ENCODE data around the gene RASEF.

Gene RASEF

DNA sequence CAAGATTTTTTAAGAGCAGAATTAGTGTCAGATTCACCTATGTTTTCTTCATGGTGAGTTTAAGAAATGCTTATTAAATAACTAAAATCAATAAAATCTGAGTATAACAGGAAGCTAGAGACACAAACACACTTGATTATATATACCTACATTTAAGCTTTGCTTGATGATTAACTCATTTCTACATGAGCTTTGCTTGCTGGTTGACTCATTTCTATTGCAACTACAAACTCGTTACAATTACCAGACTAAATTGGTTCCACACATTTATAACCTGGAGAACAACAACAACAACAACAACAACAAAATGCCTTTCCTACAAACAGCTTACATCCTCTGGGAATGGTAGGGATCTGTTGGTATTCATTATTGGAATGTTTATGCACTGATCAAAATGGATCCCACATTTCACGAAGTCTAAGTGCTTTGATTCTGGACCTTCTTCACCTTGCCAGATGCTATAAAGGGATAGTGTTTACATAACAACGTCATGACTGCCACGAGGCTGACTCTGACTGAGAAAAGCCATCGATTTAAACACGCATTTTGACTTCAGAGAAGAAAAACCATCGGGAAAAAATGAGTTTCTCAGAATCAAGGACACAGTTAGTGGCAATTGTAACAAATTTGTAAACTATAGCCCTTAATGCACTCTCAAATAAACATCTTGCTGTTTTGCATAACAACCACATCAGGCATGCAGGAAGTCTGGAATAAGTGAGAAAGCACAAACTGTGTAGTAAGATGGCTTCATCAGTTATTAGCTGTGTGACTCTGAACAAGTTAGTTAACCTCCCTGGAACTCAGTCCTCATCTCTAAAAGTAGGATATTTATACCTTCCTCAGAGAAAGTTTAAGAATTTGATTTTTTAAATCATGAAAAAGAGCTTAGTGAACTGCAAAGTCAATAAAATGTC, 49.8 kb downstream of the RASEF start:
- peak; percentile 83 for FAIRE-seq

DNA sequence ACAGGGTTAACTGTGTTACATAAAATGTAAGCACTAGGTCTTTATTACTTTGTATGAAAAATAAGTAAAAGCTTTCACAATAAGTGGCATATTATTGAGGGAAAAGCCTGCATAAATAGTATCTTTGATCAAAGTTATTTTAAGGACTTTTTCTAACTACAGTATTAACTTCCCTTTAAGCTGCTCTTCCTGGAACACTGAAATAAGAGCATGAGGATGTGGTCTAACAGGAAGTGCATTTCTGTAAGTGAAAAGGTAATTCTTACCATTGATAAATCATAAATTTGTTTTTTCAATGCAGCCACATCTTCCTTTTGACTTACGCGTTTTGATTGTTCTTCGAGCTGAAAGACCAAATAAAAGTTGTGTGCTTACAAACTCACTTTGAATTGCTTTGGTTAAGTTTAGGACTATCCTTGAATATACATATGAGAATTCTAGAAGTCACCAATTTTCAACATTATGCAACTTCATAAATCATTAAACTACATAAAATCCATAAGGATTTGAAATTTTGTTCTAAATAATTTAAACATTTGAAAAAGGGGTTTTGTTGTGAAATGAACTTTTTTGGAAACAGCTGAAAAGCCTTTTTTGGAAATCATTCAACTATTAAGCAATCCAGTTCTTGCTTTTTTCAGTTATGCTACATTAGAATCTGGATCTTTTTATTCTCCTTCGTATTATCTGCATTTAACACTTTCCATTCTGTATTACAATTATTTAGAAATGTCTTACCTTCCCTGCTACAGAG, 50.6 kb downstream of the RASEF start:
- FAIRE-seq = peak; percentile 26

DNA sequence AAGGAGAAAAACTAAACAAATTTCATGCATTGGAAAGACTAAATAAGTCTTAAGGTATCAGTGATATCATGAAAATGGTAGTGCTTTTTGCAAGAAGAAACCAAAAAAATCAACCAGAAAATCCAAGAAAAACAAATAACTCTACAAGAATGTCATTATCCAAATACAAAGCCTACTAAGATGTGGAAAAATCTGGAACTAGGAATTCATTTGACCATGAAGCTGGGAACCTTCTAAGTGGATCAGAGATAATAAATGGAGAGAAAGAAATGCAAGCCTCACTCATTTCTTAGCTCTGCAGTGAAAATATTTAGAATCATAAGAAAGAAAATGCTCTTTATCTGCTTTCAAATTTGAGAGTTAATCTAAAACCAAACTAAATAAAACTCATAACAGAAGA, 51.3 kb downstream of the RASEF start:
- FAIRE-seq = no peak

DNA sequence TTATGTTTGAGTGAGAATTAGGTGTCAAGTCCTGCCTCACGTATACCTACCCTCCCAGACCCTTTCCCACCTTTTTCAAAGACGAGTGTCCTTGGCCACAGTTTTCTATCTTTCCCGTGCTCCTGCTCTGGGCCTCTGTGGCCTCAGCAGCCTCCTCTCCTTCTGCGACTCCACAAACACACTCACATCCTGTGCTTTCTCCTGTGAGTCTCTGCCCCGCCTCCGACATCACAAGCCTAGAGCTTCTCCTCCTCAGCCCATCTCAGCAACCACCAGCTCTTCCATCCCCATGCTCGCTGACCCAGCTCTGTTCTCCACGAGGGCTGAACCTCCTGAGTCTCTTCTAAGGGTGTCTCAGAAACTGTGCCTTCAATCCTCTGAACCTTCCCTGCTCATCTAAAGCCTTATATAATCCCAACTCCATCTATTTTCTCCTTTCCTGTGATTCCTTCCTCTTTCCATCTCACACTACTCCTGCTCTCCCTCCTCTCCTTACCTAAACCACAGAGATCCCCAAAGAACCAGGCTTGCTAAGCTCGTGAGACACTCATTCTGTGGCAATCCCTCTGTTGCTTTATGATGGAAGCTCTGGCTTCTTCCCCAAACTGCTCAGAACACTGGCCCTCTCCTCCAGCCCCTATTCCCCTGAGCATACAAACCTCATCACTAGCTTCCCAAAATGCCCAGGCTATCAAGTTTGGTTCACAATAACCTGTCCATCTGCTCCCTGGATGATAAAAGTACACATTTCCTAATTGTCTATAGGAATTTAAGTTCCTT, 55.2 kb downstream of the RASEF start:
- no peak for FAIRE-seq

DNA sequence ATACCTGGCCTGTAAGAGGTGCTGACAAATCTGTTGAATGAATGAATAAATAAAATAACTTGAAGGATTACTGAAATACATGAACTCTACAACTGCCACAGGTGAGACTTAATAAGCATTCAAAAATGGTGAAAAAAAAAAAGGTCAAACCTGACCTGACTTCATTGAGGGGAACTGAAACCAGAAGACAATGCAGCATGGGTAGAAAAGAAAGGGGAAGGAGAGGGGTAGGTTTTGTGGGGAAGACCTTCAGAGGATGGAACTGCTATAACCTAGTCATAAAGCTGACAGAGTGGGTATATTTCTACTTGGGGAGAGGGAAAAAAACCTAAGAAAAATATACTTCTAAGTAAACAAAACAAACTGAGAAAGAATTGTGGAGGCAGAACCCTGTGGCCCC, 56.6 kb downstream of the RASEF start:
- no peak for FAIRE-seq

DNA sequence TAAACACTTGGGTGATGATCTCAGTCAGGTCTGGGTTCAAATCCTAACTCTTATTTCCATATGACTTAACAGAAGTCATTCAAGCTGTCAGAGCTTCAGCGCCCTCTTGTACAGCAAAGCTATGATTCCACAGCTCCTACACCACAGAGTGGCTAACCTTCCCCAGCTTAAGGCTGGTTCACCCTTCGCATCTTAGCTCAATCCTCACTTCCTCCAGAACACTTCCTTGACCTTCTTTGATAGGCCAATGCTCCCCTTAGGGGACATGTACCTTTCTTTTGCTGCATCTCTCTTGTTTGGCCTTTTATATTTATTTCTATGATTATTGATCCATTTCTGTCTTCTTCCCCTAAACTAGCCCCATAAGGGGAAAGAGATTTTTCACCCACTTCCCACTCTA, 57.0 kb downstream of the RASEF start:
- FAIRE-seq = no peak

DNA sequence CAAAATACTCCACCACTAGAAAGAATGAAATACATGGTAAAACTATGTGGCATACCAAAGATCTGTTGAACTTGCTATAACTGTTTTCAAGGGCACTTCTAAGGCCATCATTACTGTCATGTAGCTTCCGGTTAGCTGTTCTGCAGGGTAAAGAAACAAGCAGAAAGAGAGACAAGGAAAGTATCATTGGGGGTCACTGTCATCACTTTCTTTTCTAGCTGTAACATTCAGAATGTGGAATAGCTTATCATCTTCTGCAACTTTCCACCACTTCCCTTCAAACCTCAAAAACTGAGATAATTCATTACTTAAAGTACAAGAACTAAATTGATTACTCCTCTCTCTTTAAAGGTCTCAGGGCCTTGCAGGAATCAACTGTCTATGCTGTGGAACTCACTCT, 57.6 kb downstream of the RASEF start:
- no peak for FAIRE-seq

DNA sequence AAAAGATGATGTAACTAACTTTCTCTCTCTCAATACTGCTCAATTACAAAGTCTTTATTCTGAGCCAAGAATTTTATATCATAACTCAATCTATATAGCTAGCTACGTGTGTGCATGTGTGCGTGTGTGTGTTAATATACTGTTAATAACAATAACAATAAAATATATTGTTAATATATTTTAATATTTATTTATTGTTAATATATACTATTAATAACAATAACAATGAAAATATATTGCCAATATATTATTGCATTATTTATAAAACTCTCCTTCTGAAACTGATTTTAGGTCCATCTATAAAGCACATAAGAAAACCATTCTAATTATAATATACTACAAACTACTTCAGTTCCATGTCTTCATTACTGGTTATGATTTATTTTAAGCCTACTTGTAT, 60.6 kb downstream of the RASEF start:
- no peak for FAIRE-seq

DNA sequence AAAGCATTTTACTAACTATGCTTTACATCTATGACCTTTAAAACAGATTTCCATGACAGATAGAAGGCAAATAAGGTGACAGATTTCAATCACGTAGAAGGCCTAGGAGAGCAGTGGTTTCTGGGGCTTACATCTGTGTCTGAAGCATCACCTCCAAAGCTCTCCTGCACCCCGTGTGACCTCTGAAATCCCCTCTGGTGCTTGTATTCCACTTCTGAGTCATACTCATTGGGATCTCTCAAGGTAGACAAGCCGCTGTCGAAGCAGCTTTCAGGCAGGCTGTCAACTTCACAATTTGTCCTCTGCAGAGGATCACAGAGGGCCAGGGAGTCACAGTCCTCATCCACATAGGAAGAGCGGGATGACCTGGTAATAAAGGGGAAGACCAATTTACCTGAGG, 62.2 kb downstream of the RASEF start:
- no peak for FAIRE-seq

DNA sequence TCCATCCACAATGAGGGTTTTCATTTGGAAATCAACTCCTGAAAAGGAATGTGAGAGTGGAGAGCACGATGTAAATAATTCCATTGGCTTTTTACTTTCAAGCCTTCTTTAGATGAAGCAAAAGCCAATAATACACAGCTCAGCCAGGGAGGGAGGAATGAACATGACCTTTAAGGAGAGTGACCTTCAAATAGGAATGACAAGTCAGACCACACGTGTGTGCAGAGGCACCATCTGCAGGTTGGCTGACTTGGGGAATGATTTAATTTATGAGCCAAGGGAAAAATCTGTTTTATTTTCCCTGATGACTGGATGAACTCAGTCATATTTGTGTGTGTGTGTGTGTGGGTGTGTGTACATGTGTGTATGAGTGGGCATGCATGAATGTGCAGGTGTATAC, 64.5 kb downstream of the RASEF start:
- no peak for FAIRE-seq

DNA sequence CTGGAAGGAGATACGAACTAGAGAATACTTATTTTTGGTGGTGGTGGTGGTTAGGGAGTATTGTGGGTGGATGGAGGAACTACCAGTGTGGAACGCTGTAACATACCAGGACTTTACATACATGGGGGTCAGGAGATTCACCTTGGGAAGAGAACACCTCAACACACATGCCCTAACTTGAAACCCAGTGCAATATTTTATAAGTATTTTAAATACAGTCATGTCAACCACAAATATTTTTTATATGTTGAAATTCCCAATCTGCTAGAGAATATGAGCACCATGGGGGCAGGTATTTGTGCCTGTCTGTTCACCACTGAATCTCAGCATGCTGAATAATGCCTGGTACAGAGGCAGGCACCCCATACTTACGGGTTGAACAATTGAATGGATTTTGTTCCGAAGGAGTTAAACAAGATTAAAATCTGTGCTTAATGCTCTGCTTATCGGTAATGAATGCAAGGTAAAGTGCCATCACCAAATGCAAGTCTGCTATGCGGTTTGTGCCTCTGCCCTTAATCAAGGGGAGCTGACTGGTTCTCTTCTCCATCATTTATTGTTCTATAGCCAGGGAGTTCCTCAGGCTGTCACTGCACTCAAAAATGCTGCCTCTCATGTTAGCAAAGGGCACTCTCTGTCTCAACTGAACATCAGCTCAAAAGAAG, 65.3 kb downstream of the RASEF start:
- FAIRE-seq = no peak

DNA sequence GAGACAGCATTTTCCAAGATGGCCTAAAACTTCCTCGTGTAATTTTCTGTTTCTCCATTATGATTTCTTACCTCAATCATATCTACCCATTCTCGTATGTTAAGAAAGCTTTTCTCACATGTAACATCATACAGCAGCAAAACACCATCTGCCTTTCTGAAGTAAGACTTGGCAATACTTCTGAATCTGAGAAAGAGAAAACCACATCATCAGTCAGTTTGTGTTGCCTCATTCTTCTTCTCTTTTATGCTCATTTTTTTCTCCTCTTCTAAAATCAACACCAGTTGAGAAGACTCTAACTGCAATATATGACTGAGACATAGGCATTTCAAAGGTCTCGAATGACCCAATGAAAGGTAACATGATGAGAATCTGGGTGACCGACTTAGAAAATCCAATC, 66.0 kb downstream of the RASEF start:
- no peak for FAIRE-seq

DNA sequence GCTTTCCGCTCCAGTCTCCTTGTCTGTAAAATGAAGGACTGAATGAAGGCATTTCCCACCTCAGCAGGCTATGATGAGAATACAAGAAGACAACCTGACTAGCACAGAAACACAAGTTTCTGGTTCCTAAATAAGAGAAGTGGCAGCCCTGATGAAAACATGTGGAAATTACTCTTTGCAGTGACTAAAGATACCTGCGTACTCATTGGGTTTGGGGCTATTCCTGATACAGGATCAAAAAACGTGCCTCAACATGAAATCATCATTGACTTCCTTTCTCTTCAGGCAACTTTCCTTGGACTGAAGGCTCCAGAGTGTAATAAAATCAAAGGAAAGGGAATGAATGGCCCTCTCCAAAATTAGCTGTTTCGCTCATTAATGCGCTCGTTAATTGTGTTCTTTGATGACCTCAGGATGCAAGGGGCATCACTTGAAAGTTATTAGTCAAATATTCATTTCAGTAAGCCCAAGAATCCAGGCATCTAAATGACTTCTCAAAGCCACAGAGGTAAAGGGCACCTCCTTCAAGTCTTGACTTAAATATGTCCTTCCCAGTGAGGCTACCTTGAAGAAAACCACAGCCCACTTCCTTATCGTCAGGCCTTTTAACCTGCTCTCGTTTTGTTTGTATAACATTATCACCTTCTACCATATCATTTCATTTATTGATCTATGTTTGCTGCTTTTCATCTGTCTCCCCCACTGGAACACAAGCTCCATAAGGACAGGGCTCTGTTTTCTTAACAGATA, 68.9 kb downstream of the RASEF start:
- FAIRE-seq = no peak

DNA sequence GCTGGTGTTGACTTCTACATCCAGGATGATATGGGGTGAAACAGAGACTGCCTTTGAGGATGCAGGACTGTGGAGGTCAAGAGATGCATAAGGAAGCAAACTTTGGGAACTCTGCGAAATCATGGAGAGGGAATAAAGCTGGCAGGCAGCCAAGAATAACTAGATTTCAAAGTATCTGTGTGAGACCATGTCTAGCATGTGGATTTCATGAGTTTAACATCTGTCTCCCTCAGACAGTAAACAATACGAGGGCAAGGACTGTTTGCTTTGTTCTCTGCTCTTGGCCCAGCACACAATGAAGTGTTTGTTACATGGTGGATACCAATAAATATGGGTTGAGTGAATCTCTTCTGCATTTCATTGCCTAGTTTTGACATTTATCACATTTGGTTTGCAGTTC, 71.3 kb downstream of the RASEF start:
- peak; percentile 93 for FAIRE-seq

DNA sequence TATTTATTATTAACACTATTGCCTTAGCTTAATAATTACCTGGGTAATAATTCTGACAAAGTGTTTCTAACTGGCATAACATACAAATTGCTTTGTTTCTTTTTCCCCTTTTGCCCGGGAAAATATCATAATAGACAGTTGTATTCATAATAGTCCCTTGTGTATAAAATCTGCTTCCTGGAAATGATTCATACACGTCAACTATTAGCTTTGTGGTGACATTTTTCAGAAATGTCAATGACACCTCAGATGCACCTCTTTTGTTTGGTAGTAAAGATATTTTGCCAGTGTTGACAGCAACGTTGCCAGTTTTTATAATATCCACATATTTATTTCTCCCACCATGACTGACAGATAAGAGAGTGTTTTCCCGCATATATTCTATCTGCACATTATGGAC, 73.0 kb downstream of the RASEF start:
- no peak for FAIRE-seq

DNA sequence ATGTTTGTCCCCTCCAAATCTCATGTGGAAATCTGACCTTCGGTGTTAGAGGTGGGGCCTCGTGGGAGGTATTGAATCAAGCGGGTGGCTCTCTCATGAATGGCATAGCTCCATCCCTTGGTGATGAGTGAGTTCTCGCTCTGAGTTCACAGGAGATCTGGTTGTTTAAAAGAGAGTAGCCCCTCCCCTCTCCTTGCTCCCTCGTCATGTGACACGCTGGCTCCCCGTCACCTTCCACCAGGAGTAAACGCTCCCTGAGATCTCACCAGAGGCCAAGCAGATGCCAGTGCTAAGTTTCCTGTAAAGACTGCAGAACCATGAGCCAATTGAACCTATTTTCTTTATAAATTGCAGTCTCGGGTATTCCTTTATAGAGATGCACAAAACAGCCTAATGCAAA, 74.5 kb downstream of the RASEF start:
- FAIRE-seq = no peak

DNA sequence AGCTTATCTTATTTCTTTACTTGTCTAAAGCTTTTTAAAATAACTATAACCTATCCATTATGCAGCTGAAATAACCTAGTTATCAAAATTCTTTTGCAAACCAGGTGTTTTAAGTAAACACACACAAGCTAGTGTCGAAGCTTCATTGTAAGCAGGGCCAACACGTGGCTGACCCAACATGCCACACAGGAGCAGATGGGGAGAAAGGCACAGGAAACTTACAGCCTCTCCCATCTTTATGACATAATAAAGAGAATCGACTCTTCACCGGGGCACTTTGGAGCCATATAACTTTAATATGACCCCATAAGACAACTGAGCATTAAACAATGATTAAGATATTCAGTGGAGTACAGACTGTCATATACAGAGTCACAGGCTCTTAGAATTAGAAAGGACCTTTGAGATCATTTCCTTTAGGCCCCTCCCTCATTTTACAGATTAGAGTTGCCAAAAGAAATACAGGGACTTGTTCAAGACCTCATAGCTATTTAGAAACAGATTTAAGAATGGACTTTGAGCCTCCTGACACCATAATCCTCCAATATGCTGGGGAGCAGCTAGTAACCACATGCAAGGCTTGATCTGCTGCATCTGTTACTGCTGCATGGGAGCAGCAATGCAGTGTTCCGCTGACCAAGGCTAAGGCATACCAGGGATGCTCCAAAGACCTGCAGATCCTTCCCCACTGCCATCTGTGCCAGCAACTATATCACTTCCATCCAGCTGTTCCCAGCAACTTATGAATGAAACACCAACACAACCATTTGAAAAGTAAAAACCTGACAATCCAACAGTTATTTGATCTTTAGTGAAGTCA, 75.4 kb downstream of the RASEF start:
- no peak for FAIRE-seq

DNA sequence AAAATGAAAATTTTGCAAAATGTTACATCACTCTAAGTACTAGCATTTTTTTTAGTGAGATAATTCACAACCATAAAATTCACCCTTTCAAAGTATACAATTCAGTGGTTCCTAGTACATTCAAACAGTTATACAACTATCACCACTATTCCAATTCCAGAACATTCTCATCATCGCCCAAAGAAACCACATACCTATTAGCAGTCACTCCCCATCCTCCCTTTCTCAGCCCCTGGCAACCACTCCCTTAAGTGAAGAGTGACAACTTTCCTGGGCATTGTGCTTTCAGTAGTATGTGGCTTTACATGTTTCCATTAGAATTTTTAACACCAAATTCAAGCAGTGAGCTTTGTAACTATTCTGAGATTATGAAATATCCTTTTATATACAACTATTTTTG, 81.4 kb downstream of the RASEF start:
- FAIRE-seq = no peak

DNA sequence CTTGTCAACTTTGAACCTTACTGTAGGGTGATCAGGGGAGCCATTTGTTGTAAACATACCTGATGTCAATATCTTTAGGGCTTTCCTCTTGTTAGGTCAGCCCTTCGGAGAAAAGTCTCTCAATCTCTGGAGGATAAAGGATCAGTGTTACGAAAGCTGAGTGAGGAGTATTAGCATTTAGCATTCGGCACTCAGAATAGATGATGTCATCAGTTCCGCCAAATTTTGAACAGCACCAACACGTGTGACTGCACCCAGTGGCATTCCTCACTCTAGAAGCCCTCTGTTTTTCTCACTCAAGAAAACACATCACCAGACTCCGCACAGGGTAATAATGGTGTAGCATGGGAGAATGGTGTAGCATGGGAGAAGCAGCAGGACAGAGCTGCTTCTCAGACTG, 87.8 kb downstream of the RASEF start:
- no peak for FAIRE-seq

DNA sequence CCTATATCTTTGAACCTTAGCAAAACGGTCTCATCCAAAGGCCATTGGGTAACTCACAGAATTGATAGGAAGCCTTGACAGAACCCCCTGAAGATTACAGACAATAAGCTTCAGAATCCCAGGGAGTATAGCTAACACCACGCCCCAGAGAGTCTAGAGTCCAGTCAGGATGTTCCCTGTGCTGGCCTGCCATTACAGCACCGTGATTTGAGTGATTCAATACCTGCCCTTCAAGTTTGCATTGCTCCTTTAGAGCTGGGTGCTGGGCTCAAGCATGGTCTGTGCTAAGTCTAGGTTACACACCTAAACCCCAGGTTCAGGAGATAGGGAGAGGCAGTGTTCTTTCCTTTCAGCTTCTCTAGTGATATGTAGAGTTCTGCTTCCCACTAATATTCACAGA, 90.5 kb downstream of the RASEF start:
- no peak for FAIRE-seq

DNA sequence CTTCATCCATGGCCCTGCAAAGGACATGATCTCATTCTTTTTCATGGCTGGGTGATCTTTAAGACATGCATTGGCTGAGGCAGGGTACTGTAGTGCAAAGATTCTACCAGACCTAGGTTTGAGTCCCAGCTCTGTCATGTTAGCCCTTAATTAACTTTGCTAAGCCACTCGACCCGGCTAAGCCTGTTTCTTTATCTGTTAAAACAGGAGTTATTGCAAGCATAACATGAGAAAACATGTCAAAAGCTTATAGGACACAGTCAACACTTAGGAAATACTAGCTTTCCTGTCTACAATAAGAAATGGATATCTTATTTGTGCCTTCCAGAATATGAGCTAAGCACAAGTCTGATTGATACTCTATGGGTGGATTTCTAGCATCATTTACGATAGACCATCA, 92.6 kb downstream of the RASEF start:
- FAIRE-seq = no peak

All from endometrium (tissue), 2 donors.